ENCODE measurements around the gene DNAJB13.
"Not testable (repeated sequence)": the region's sequence is repeated elsewhere in the genome, so short reads cannot be mapped to it uniquely, and the experiment has no call there.

The DNAJB13 gene

DNA sequence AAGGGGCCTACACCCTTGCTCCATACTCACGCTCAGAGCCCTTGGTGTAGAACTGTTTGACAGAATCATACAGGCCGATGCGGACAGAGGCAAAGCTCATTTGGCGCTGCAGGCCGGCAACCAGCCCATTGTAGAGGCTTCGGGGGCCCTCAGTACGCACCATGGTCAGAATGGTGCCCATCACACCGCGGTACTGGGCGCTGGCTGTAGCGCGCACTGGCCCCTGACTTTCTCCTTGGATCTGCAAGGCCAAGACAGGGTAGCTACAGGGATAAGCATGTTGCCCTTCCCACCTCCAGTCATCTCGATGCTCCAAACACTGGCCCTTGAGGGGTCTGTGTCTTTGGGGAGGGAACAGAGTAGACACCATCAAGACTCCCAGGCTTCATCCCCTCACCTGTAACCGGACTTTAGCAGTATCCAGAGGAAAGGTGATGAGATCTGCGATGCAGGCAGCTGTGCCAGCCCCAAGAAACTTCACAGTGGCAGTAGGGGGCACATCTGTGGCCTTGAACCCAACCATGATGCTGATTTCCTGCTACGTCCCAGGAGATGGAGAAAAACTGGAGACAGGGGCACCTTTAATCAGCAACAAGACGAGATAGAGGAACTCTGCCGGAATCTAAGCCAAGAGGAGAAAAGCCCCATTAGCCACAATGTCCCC is 27.2 kb downstream of the DNAJB13 start:
- DNase-seq, result no peak

GRCh38 chr11:73978576-73979086 is 27.8 kb downstream of the DNAJB13 start:
- no peak for DNase-seq

GRCh38 chr11:73980001-73980961 is 29.5 kb downstream of the DNAJB13 start:
- peak; percentile 39 for DNase-seq

DNA sequence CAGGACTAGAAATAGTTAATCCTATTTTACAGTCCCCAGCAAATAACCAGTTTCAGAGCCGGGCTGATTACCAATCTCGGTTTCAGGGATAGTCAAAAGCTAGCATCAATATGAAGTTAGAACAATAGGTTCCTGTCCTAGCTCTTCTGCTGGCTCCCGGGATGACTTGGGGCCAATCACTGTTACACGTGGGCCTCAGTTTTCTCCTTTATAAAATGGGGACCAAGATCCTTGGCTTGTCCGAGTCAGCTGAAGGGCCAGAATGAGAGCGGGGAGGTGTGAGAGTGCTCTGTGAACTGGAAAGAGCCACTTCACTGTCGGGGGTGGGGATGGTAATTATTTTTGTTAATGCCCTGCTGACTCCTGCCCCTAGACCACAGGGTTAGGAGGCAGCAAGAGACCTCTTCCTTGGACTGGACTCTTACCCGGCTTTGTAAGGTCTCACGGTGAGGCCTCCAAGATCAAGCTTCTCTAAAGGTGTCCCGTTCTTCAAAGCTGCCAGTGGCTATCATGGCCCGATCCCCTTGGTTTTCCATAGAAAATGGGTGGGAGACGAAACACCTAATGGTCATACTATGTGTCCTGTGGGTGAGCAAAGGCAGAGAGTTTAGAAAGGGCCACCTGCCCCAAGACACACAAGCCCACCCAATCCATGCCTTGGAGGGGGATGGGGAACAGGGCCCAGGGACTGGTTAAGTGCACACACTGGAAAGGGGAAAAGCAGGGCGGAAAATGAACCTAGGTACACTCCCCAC is 30.4 kb downstream of the DNAJB13 start:
- no peak for DNase-seq

DNA sequence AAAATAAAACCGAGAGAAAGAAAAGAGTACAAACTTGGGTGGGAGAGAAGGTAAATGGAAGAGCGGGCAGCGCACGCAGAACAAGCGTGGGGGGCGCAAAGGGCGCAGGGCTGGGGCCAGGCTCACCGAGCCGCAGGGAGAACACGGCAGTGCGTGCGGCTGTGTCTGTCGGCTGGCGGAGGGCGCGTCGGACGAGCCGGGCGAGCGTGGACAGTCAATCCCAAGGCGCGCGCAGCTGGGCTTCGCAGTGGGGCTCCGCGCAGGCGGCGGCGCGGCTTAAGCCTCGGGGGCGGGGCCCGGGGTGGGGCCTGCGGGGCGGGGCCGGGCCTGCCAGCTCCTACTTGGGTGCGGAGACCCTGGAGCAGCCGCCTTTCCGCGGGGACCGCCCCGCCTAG is 31.8 kb downstream of the DNAJB13 start, which contains the start of gene UCP2:
Gene UCP2 (minus strand): TSS at position 249 of the 395 bp plus-strand sequence. CDS start 4,465 bp downstream, outside the sequence.
- DNase-seq, result peak; percentile 84

DNA sequence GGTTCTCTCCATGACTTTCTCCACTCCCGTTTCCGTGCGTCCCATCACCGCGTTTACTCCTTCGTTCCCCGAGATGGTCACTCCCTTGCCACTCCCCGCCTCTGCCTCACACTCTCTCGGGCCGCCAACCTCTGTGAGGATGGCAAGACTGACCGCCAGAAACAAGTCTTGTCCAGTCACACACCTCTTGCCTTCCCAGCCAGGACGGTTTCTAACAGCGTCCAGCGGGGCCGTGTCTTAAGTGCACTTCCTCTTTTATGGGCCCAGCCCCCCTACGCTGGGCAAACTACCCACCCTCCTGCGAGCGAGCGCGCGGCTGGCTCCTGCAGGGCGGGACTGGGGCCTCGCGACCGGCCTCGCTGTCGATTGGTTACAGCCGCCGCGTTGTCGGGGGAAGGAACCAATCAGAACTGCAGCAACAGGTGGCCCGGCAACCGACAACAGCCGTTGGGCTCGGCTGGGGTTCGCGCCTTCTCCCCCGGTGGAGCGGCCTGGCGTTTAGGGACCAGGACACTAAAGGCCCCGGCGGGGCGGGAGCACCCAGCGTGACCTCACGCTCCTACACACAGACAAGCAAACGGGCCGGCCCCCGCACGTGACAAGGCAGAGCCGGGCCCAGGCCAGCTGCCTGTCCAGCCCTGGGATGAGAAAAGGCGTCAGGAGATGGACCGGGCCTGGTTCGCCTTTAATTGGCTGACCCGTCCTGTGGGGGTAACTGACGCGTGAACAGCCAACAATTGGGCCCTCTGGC is 32.3 kb downstream of the DNAJB13 start:
- DNase-seq, result peak; percentile 96

- DNase-seq, result no peak
Measured at GRCh38 chr11:73983741-73984538, 33.1 kb downstream of the DNAJB13 start.

DNA sequence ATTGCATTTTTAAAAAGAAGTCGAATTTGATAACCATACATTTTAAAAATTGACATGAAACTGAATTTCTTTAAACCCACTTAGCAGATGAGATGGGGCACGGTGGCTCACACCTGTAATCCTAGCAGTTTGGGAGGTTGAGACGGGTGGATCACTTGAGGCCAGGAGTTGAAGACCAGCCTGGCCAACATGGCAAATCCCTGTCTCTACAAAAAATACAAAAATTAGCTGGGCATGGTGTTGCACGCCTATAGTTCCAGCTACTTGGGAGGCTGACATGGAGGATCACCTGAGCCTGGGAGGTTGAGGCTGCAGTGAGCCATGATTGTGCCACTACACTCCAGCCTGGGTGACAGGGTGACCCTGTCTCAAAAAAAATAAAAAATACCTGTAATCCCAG is 34.8 kb downstream of the DNAJB13 start:
- not testable (repeated sequence) for DNase-seq

DNA sequence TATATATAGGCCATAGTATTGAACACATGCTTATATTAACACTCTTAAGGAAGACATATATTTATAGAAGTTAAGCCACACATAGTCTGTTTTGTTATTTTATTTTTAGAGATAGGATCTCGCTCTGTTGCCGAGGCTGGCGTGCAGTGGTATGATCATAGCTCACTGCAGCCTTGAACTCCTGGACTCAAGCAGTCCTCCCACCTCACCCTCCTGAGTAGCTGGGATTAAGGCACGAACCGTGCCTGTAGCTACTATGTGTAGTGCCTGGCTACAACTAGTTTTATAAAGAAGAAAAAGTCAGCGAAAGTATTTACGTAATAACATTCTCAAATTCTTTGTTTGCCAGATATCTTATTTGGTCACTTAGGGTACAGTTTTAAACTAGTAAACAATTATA is 37.4 kb downstream of the DNAJB13 start:
- DNase-seq, result no peak

GRCh38 chr11:73989156-73989555 is 38.3 kb downstream of the DNAJB13 start:
- no peak for DNase-seq

DNA sequence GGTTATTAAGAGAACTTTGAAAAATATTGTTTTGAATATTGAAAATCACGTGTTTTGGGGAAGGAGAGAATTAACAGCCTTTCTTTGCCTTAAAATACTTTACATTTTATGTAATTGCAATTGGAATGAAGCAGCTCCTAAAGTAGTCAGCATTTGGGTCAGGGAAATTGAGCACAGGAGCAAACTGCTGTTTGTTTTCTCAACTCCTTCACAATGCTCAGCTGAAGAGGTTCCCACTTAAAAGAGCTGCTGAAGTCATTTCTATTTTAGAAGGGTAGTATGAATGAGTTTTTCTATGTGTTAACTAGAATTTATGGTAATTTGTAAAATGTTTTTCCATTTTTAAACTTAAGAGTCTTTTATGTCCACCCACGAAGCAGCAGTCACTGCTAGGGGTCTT is 39.9 kb downstream of the DNAJB13 start:
- DNase-seq, result no peak

DNA sequence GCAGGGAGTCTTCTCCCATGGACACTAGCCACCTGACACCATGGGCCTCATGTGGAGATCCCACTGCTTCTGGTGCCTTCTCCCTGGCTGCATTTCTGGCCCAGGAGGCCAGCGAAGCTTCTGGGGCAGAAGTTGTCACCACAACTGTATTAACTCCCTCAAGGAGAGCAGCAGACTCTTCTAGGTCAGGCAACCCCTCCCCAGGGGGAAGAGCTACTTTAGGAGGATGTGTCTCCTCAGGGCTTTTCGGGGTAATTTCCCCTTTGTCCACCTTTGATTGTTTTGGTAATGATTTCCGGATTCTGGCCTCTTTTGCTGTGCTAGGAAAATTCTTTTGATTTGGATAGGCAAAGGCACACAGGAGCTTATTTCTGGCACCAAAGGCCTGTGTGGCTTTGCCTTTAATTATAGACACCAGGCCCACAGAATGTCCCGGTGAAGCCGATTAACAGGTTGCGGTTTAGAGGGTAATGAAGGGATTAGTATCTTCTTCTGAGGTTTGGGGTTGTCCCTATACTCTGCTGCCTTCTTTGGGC is 40.7 kb downstream of the DNAJB13 start:
- no peak for DNase-seq

- no peak for DNase-seq
Measured at GRCh38 chr11:73995247-73995646, 44.4 kb downstream of the DNAJB13 start.

DNA sequence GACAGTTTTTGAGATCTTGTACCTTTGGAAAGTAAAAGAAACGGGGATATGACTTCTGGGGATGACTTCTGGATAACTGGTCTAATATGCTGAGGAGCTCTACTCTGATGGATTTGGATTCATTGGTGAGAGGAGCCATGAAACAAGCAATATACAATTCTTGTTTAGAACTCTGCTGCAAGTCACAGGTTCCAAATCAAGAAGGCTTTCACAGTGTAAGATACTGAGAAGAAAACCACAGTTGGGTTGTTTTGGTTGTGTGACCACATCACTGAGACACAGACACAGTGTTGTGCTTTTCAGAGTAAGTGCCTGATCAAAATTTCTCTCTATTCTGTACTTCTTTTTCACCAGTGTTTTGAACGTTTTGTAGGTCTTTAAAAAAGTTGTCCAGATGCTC is 44.9 kb downstream of the DNAJB13 start:
- no peak for DNase-seq

- no peak for DNase-seq
Measured at GRCh38 chr11:73996161-73996747, 45.4 kb downstream of the DNAJB13 start.

DNA sequence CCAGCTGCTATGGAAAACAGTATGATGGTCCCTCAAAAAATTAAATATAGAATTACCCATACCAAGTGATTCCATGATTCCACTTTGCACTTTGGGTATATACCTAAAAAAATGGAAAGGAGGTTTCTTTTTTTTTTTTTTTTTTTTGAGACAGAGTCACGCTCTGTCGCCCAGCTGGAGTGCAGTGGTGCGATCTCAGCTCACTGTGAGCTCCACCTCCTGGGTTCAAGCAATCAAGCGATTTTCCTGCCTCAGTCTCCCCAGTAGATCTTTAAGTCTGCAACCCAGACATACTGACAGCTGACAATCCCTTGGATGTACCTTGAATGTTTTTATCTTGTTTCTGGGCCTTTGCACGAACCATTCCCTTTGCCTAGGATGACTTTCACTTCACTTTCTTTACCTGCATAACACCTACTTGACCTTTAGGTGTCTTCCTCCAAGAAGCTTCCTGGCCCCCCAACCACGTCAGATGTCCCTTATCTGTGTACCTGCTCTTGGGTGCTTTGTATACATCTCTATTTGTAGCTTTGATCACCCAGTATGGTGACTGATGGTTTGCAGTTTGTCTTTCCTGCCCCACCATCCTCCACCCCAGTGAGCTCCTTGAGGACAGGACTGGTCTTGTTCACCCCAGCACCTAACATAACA is 46.4 kb downstream of the DNAJB13 start:
- no peak for DNase-seq

DNA sequence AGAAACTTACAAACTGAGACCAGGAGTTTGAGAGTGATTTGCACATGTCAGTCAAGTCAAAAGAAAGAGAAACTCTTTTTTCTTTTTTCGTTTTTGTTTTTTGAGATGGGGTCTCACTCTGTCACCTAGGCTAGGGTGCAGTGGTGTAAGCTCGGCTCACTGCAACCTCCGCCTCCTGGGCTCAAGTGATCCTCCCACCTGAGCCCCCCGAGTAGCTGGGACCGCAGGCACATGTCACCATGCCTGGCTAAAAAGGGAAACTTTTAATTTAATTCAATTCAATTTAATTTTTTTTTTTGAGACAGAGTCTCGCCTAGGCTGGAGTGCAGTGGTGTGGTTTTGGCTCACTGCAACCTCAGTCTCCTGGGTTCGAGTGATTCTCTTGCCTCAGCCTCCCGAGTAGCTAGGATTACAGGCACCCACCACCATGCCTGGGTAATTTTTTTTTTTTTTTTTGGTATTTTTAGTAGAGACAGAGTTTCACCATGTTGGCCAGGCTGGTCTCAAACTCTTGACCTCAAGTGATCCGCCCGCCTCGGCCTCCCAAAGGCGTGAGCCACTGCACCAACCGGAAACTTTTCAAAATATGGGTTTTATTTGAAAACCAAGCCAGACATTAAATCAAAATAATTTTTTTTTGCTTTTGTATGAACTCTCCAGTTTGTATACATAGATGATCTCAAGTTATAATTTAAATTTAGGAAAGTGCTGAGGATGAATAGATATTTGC is 48.2 kb downstream of the DNAJB13 start:
- no peak for DNase-seq

GRCh38 chr11:73999581-74000306 is 48.9 kb downstream of the DNAJB13 start:
- DNase-seq, result no peak
